GM23338 (cell line): ENCODE measurements around the gene SMTN. TPM values are rescaled to one million over a fixed set of nuclear protein-coding genes. Genes with fewer than 3 reads are reported as not detected.

Experiments
- ATAC-seq: fragments of 200-7000 bp; cut with Tn5 transposase; 3 replicates; pipeline ENCODE4 v1.9.1; 2020
- DNase-seq: peaks from one replicate; pipeline ENCODE4 v3.0.0-alpha.2; 2015; ENCODE audit warnings: low spot score
- H2AFZ ChIP-seq: fragments of 200-600 bp; sonication (generic); 2 replicates; pipeline ENCODE4 v1.8.0; 2016; ENCODE audit warnings: antibody characterized with exemption, mild to moderate bottlenecking, moderate library complexity
- H3F3A ChIP-seq: fragments of 200-600 bp; sonication (generic); replicated peaks from 2 replicates; pipeline ENCODE4 v1.8.0; 2017; ENCODE audit warnings: antibody characterized with exemption, mixed run types, low read depth
- H3K27ac ChIP-seq: fragments of 200-600 bp; sonication (generic); 2 replicates; pipeline ENCODE4 v1.6.1; 2016; ENCODE audit warnings: low read depth
- H3K27me3 ChIP-seq: fragments of 200-600 bp; sonication (generic); 2 replicates; pipeline ENCODE4 v1.8.0; 2016; ENCODE audit warnings: mild to moderate bottlenecking, mixed run types, moderate library complexity; ENCODE audit not compliant: insufficient read depth
- H3K36me3 ChIP-seq: fragments of 200-600 bp; sonication (generic); 2 replicates; pipeline ENCODE4 v1.8.0; 2016; ENCODE audit warnings: mild to moderate bottlenecking; ENCODE audit not compliant: insufficient read depth
- H3K4me1 ChIP-seq: fragments of 200-600 bp; sonication (generic); 2 replicates; pipeline ENCODE4 v1.8.0; 2016; ENCODE audit warnings: mild to moderate bottlenecking, moderate library complexity; ENCODE audit not compliant: insufficient read depth
- H3K4me2 ChIP-seq: fragments of 200-600 bp; sonication (generic); 2 replicates; pipeline ENCODE4 v1.7.1; 2017; ENCODE audit warnings: mixed run types
- H3K4me3 ChIP-seq: fragments of 200-600 bp; sonication (generic); 2 replicates; pipeline ENCODE4 v1.6.1; 2016; ENCODE audit warnings: mixed run types
- H3K79me2 ChIP-seq: fragments of 200-600 bp; sonication (generic); replicated peaks from 2 replicates; pipeline ENCODE4 v1.8.0; 2017; ENCODE audit warnings: mild to moderate bottlenecking; ENCODE audit not compliant: insufficient read depth
- H3K9me2 ChIP-seq: fragments of 200-600 bp; sonication (generic); 2 replicates; pipeline ENCODE4 v1.8.0; 2017; ENCODE audit not compliant: insufficient read depth
- H4K20me1 ChIP-seq: fragments of 200-600 bp; sonication (generic); replicated peaks from 2 replicates; pipeline ENCODE4 v1.8.0; 2017; ENCODE audit warnings: mild to moderate bottlenecking; ENCODE audit not compliant: insufficient read depth
- H3K27ac Mint-ChIP-seq: 2 replicates; pipeline ENCODE4 v1.8.0; 2020; ENCODE audit warnings: inconsistent platforms, mild to moderate bottlenecking, moderate library complexity, mixed read lengths
- H3K27me3 Mint-ChIP-seq: 3 replicates; pipeline ENCODE4 v1.8.0; 2022; ENCODE audit warnings: low read depth, mild to moderate bottlenecking, moderate library complexity, mixed read lengths, inconsistent platforms; ENCODE audit not compliant: insufficient read depth, poor library complexity
- H3K36me3 Mint-ChIP-seq: 3 replicates; pipeline ENCODE4 v1.8.0; 2021; ENCODE audit warnings: low read depth, mild to moderate bottlenecking, inconsistent platforms, moderate library complexity, mixed read lengths
- H3K4me1 Mint-ChIP-seq: 3 replicates; pipeline ENCODE4 v1.8.0; 2020; ENCODE audit warnings: mild to moderate bottlenecking, inconsistent platforms, mixed read lengths
- H3K4me3 Mint-ChIP-seq: 3 replicates; pipeline ENCODE4 v1.8.0; 2021; ENCODE audit warnings: moderate library complexity, mild to moderate bottlenecking, inconsistent platforms, mixed read lengths
- H3K9me3 Mint-ChIP-seq: 3 replicates; pipeline ENCODE4 v1.8.0; 2020; ENCODE audit warnings: moderate library complexity, mild to moderate bottlenecking, inconsistent platforms, mixed read lengths
- CREB1 ChIP-seq: fragments of 250-450 bp; sonication (Bioruptor Pico); IDR thresholded peaks from 2 replicates; pipeline ENCODE4 v1.5.0; 2020; ENCODE audit warnings: low read depth, mild to moderate bottlenecking, moderate library complexity
- ETS1 ChIP-seq: IDR thresholded peaks from 2 replicates; pipeline ENCODE4 v1.6.1; 2016; ENCODE audit warnings: antibody characterized with exemption
- EZH2 ChIP-seq: fragments of 200-600 bp; sonication (generic); IDR thresholded peaks from one replicate; pipeline ENCODE4 v1.8.0; 2017; ENCODE audit warnings: antibody characterized with exemption, mild to moderate bottlenecking, low read depth; ENCODE audit not compliant: unreplicated experiment
- EZH2phosphoT487 ChIP-seq: fragments of 200-600 bp; sonication (generic); IDR thresholded peaks from one replicate; pipeline ENCODE4 v1.8.1; 2018; ENCODE audit warnings: antibody characterized with exemption; ENCODE audit not compliant: unreplicated experiment
- JUNB ChIP-seq: IDR thresholded peaks from one replicate; pipeline ENCODE4 v1.6.1; 2016; ENCODE audit warnings: antibody characterized with exemption; ENCODE audit not compliant: unreplicated experiment
- NANOG ChIP-seq: IDR thresholded peaks from 2 replicates; pipeline ENCODE4 v1.6.1; 2016; ENCODE audit warnings: antibody characterized with exemption, borderline replicate concordance
- POLR2AphosphoS5 ChIP-seq: IDR thresholded peaks from 2 replicates; pipeline ENCODE4 v1.6.1; 2016; ENCODE audit warnings: antibody characterized with exemption, low read depth
- REST ChIP-seq: IDR thresholded peaks from one replicate; pipeline ENCODE4 v1.6.1; 2018; ENCODE audit warnings: antibody characterized with exemption; ENCODE audit not compliant: unreplicated experiment
- STAT1 ChIP-seq: IDR thresholded peaks from one replicate; pipeline ENCODE4 v1.6.1; 2016; ENCODE audit warnings: antibody characterized with exemption; ENCODE audit not compliant: unreplicated experiment
- ZNF114 ChIP-seq: fragments of 250-450 bp; sonication (Bioruptor Pico); IDR thresholded peaks from 2 replicates; pipeline ENCODE4 v1.5.0; 2020; ENCODE audit warnings: mild to moderate bottlenecking, moderate library complexity
- ZNF331 ChIP-seq: fragments of 250-450 bp; sonication (Bioruptor Pico); IDR thresholded peaks from 2 replicates; pipeline ENCODE4 v1.5.0; 2020; ENCODE audit warnings: low read depth, mild to moderate bottlenecking, moderate library complexity
- ZNF462 ChIP-seq: fragments of 250-450 bp; sonication (Bioruptor Pico); IDR thresholded peaks from 2 replicates; pipeline ENCODE4 v1.5.0; 2020; ENCODE audit warnings: mild to moderate bottlenecking, moderate library complexity
- polyA plus RNA-seq: library from polyadenylated mRNA; unstranded; fragments of >200 nt; fragmentation: Nextera tagmentation; extraction: Ambion mirVana; gene quantifications from 2 replicates; pipeline ENCODE4 v1.2.1, GENCODE V29; 2016
- total RNA-seq: library from RNA; depleted of rRNA; stranded (reverse); fragments of >200 nt; shearing (Covaris generic); gene quantifications from 2 replicates; pipeline ENCODE4 v1.2.3, GENCODE V29; 2014
- TF ChIP-seq, protein P1 (sequence below), 2 experiments: fragments of 200-600 bp in 1 of 2; sonication (generic) in 1 of 2; conservative IDR thresholded peaks; 2 replicates each; pipeline versions ENCODE4 v1.5.1 to v1.6.1; 2016 to 2017; ENCODE audit warnings: antibody characterized with exemption in 2 of 2, low read depth in 2 of 2, mild to moderate bottlenecking in 2 of 2, moderate library complexity in 1 of 2

The SMTN gene
- total and polyA plus RNA-seq, 2 experiments from 2014 or later, result 27.4 to 32.2 TPM

DNA sequence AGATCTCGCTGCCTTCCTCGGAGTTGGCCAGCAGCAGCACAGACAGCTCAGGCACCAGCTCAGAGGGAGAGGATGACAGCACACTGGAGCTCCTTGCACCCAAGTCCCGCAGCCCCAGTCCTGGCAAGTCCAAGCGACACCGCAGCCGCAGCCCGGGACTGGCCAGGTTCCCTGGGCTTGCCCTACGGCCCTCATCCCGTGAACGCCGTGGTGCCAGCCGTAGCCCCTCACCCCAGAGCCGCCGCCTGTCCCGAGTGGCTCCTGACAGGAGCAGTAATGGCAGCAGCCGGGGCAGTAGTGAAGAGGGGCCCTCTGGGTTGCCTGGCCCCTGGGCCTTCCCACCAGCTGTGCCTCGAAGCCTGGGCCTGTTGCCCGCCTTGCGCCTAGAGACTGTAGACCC is 52.8 kb downstream of the SMTN start:
- TF ChIP-seq ZNF114 (no peak), EZH2phosphoT487 (no peak), STAT1 (no peak), POLR2AphosphoS5 (no peak), ZNF462 (CRISPR knock-in tag) (no peak), CREB1 (no peak), EZH2 (no peak), REST (no peak), ETS1 (no peak), ZNF331 (no peak), JUNB (no peak), NANOG (no peak)
- TF ChIP-seq, protein P1, sequence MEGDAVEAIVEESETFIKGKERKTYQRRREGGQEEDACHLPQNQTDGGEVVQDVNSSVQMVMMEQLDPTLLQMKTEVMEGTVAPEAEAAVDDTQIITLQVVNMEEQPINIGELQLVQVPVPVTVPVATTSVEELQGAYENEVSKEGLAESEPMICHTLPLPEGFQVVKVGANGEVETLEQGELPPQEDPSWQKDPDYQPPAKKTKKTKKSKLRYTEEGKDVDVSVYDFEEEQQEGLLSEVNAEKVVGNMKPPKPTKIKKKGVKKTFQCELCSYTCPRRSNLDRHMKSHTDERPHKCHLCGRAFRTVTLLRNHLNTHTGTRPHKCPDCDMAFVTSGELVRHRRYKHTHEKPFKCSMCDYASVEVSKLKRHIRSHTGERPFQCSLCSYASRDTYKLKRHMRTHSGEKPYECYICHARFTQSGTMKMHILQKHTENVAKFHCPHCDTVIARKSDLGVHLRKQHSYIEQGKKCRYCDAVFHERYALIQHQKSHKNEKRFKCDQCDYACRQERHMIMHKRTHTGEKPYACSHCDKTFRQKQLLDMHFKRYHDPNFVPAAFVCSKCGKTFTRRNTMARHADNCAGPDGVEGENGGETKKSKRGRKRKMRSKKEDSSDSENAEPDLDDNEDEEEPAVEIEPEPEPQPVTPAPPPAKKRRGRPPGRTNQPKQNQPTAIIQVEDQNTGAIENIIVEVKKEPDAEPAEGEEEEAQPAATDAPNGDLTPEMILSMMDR (conservative IDR thresholded peaks at IDR 0.05; ENCODE audit: low read depth in 2 of 2), result no peak
- Mint-ChIP-seq H3K4me3 (no peak overlapping the region), H3K27me3 (peaks cover 7% of the 10 kb centered on the region), H3K36me3 (peaks cover 29% of the 10 kb centered on the region), H3K4me1 (peaks cover 6% of the 10 kb centered on the region), H3K9me3 (no peaks in the 10 kb centered on the region), H3K27ac (no peak overlapping the region)
- no peaks in the 10 kb centered on the region for H3K9me2 ChIP-seq
- H4K20me1 ChIP-seq, result peaks cover 6% of the 10 kb centered on the region; the same call in 1 of the 2 replicates
- H3K4me2 ChIP-seq, result no peak overlapping the region
- H3K4me3 ChIP-seq, result no peak overlapping the region
- no peak overlapping the region for H2AFZ ChIP-seq
- no peak overlapping the region for H3K27ac ChIP-seq
- H3F3A ChIP-seq, result no peaks in the 10 kb centered on the region
- H3K27me3 ChIP-seq, result no peaks in the 10 kb centered on the region
- peaks cover 17% of the 10 kb centered on the region for H3K36me3 ChIP-seq
- peaks cover 7% of the 10 kb centered on the region for H3K4me1 ChIP-seq
- H3K79me2 ChIP-seq, result peaks cover 13% of the 10 kb centered on the region
- ATAC-seq (no peak), DNase-seq (no peak)
